K562 (cell line): ENCODE measurements around the gene C20orf173. TPM values are rescaled to one million over a fixed set of nuclear protein-coding genes. Genes with fewer than 3 reads are reported as not detected.

Experiments used
- ATAC-seq: fragments of 200-7000 bp; cut with Tn5 transposase; 3 replicates; pipeline ENCODE4 v1.9.1; 2020; ENCODE audit warnings: moderate library complexity
- BruUV-seq: library from RNA; stranded (reverse); fragments of 400-500 nt; replicated peaks from 2 replicates; lab custom pipeline; 2021; lab: Mats Ljungman, UMichigan
- CTCF ChIA-PET: fragments of 300-600 bp; formaldehyde crosslinking; extraction: SDS; loops from one replicate; lab custom pipeline; 2021; ENCODE audit warnings: low intra/inter-chr PET ratio; lab: Yijun Ruan, JAX
- POLR2A ChIA-PET: fragments of 300-600, 350-650 bp; sonication (Branson Sonifier 250); formaldehyde crosslinking; extraction: SDS; loops from one replicate; lab custom pipeline; 2021; ENCODE audit warnings: antibody characterized with exemption, inconsistent platforms; lab: Yijun Ruan, JAX
- DNase-seq, 4 experiments: peaks; one replicate each; pipeline versions ENCODE4 v3.0.0 to v3.0.0-alpha.2; 2011 to 2018; ENCODE audit warnings: low spot score in 3 of 4, mixed read lengths in 3 of 4; ENCODE audit errors: extremely low read depth in 1 of 4
- FAIRE-seq: peaks from 2 replicates; lab custom pipeline; 2011; peaks lifted over from hg19 to GRCh38; lab: Jason Lieb, UNC
- H2AFZ ChIP-seq: 2 replicates; pipeline ENCODE4 v1.6.0; 2011; ENCODE audit warnings: low read depth, low read length, control low read depth, inconsistent platforms
- H3K27ac ChIP-seq: fragments of 200-600 bp; 3 replicates; pipeline ENCODE4 v1.8.0; 2011; ENCODE audit warnings: low read depth, mild to moderate bottlenecking, control low read depth, inconsistent platforms, low read length, moderate library complexity, mixed read lengths; ENCODE audit errors: extremely low read depth
- H3K27me3 ChIP-seq, 2 experiments: fragments of 300-600 bp in 1 of 2; 2 replicates in 1 of 2; 3 replicates in 1 of 2; pipeline versions ENCODE4 v1.6.0 to v1.8.0; 2011; ENCODE audit warnings: inconsistent platforms in 2 of 2, low read length in 2 of 2, mild to moderate bottlenecking in 1 of 2, mixed read lengths in 1 of 2, moderate library complexity in 1 of 2; ENCODE audit not compliant: control insufficient read depth in 2 of 2, insufficient read depth in 2 of 2
- H3K36me3 ChIP-seq: fragments of 300-600 bp; 3 replicates; pipeline ENCODE4 v1.8.0; 2011; ENCODE audit warnings: mild to moderate bottlenecking, low read length, inconsistent platforms; ENCODE audit not compliant: control insufficient read depth, insufficient read depth
- H3K4me1 ChIP-seq, 2 experiments: fragments of 200-600 bp in 1 of 2; replicated peaks in 1 of 2; 2 replicates in 1 of 2; 3 replicates in 1 of 2; pipeline versions ENCODE4 v1.5.1 to v1.8.0; 2011; ENCODE audit warnings: inconsistent platforms in 2 of 2, low read length in 2 of 2, mild to moderate bottlenecking in 1 of 2, mixed read lengths in 1 of 2, moderate library complexity in 1 of 2; ENCODE audit not compliant: control insufficient read depth in 2 of 2, insufficient read depth in 2 of 2
- H3K4me2 ChIP-seq: 2 replicates; pipeline ENCODE4 v1.6.1; 2011; ENCODE audit warnings: low read length, control low read depth, inconsistent platforms, mixed read lengths; ENCODE audit not compliant: insufficient read depth
- H3K4me3 ChIP-seq: fragments of 200-600 bp; sonication (generic), shearing (Covaris generic); 2 replicates; pipeline ENCODE4 v1.5.1; 2016; ENCODE audit warnings: control low read depth, inconsistent platforms
- H3K79me2 ChIP-seq: fragments of 200-600 bp; 3 replicates; pipeline ENCODE4 v1.8.0; 2011; ENCODE audit warnings: low read length, inconsistent platforms; ENCODE audit not compliant: control insufficient read depth, insufficient read depth
- H3K9ac ChIP-seq, 2 experiments: 2 replicates each; pipeline versions ENCODE4 v1.6.0 to v1.6.1; 2011; ENCODE audit warnings: low read depth in 2 of 2, low read length in 2 of 2, control low read depth in 1 of 2, inconsistent platforms in 1 of 2, mild to moderate bottlenecking in 1 of 2, mixed read lengths in 1 of 2; ENCODE audit not compliant: insufficient read depth in 1 of 2
- H3K9me1 ChIP-seq: one replicate; pipeline ENCODE4 v1.6.0; 2011; ENCODE audit warnings: inconsistent platforms, mild to moderate bottlenecking, low read length, moderate library complexity; ENCODE audit not compliant: control insufficient read depth, insufficient read depth
- H3K9me3 ChIP-seq: replicated peaks from 2 replicates; pipeline ENCODE4 v1.5.1; 2011; ENCODE audit warnings: low read depth, low read length, inconsistent platforms; ENCODE audit not compliant: control insufficient read depth, insufficient read depth
- H4K20me1 ChIP-seq: replicated peaks from 2 replicates; pipeline ENCODE4 v1.6.1; 2011; ENCODE audit warnings: low read length, inconsistent platforms, mixed read lengths; ENCODE audit not compliant: control insufficient read depth, insufficient read depth
- ASH1L ChIP-seq: fragments of 450-650 bp; IDR thresholded peaks from 2 replicates; pipeline ENCODE4 v1.6.1; 2018; ENCODE audit warnings: borderline replicate concordance, mild to moderate bottlenecking, low read depth; ENCODE audit not compliant: partially characterized antibody
- CREM ChIP-seq: IDR thresholded peaks from 2 replicates; pipeline ENCODE4 v1.6.1; 2014; ENCODE audit warnings: antibody characterized with exemption, low read depth
- ETS1 ChIP-seq: conservative IDR thresholded peaks from 2 replicates; pipeline ENCODE4 v1.6.1; 2011; ENCODE audit warnings: low read depth, mild to moderate bottlenecking, low read length; ENCODE audit not compliant: control insufficient read depth
- GMEB1 ChIP-seq: fragments of 250-450 bp; sonication (Bioruptor Pico); IDR thresholded peaks from 2 replicates; pipeline ENCODE4 v1.4.0; 2020; ENCODE audit warnings: mild to moderate bottlenecking
- HDAC1 ChIP-seq, 2 experiments: fragments of 450-650 bp; IDR thresholded peaks; 2 replicates each; pipeline ENCODE4 v1.6.1; 2016 to 2017; ENCODE audit warnings: inconsistent platforms in 1 of 2, mild to moderate bottlenecking in 1 of 2, moderate library complexity in 1 of 2
- KAT8 ChIP-seq: fragments of 450-650 bp; IDR thresholded peaks from 2 replicates; pipeline ENCODE4 v1.6.1; 2016; ENCODE audit warnings: low read depth, mild to moderate bottlenecking
- KDM1A ChIP-seq, 2 experiments: fragments of 450-650 bp; IDR thresholded peaks; 2 replicates each; pipeline ENCODE4 v1.6.1; 2016; ENCODE audit warnings: mild to moderate bottlenecking in 2 of 2
- NFIC ChIP-seq: fragments of 450-650 bp; IDR thresholded peaks from 2 replicates; pipeline ENCODE4 v1.6.1; 2017; ENCODE audit warnings: mild to moderate bottlenecking, inconsistent platforms
- NFIX ChIP-seq: fragments of 250-450 bp; sonication (Bioruptor Pico); IDR thresholded peaks from 2 replicates; pipeline ENCODE4 v1.4.0; 2020; ENCODE audit warnings: low read depth, mild to moderate bottlenecking, moderate library complexity
- NR2C1 ChIP-seq, 2 experiments: fragments of 450-650 bp; IDR thresholded peaks; 2 replicates each; pipeline ENCODE4 v1.6.1; 2017; ENCODE audit warnings: mild to moderate bottlenecking in 2 of 2, antibody characterized with exemption in 1 of 2, inconsistent platforms in 1 of 2, missing compliant biosample characterization in 1 of 2, missing genetic modification characterization in 1 of 2
- NRF1 ChIP-seq, 2 experiments: fragments of 450-650 bp; IDR thresholded peaks in 1 of 2; conservative IDR thresholded peaks in 1 of 2; 2 replicates each; pipeline ENCODE4 v1.6.1; 2014; ENCODE audit warnings: mild to moderate bottlenecking in 2 of 2
- PHF8 ChIP-seq: fragments of 200-600 bp; sonication (generic); IDR thresholded peaks from 2 replicates; pipeline ENCODE4 v1.6.1; 2012; ENCODE audit warnings: mixed run types, mild to moderate bottlenecking, inconsistent platforms, low read length, moderate library complexity, borderline replicate concordance
- PKNOX1 ChIP-seq: fragments of 450-650 bp; IDR thresholded peaks from 2 replicates; pipeline ENCODE4 v1.6.1; 2016
- RB1 ChIP-seq: fragments of 450-650 bp; IDR thresholded peaks from 2 replicates; pipeline ENCODE4 v1.6.1; 2017; ENCODE audit warnings: low read depth, mild to moderate bottlenecking
- RCOR1 ChIP-seq, 2 experiments: IDR thresholded peaks; 2 replicates each; pipeline ENCODE4 v1.6.1; 2012; ENCODE audit warnings: low read depth in 2 of 2, low read length in 2 of 2, borderline replicate concordance in 1 of 2, improper control_type of control experiment in 1 of 2
- SPI1 ChIP-seq: IDR thresholded peaks from 2 replicates; pipeline ENCODE4 v1.6.1; 2011; ENCODE audit warnings: low read depth, low read length, control low read depth, borderline replicate concordance
- THRAP3 ChIP-seq: fragments of 450-650 bp; IDR thresholded peaks from 2 replicates; pipeline ENCODE4 v1.6.1; 2016; ENCODE audit warnings: mild to moderate bottlenecking, inconsistent platforms, borderline replicate concordance
- WHSC1 ChIP-seq: IDR thresholded peaks from one replicate; pipeline ENCODE4 v1.6.1; 2012; ENCODE audit warnings: low read length, control low read depth, inconsistent platforms
- ZFPM2 ChIP-seq: fragments of 250-450 bp; sonication (Bioruptor Pico); IDR thresholded peaks from 2 replicates; pipeline ENCODE4 v1.5.1; 2022; ENCODE audit warnings: mild to moderate bottlenecking
- ZNF696 ChIP-seq: fragments of 250-450 bp; sonication (Bioruptor Pico); conservative IDR thresholded peaks from 2 replicates; pipeline ENCODE4 v1.4.0; 2020; ENCODE audit warnings: mild to moderate bottlenecking, moderate library complexity
- WGBS: fragments of 100-300 bp; shearing (Covaris generic); methylation state at CpG from one replicate; pipeline ENCODE4 v1.1.6; 2016; ENCODE audit warnings: low coverage, mixed read lengths; ENCODE audit not compliant: insufficient coverage; ENCODE audit errors: missing lambda C conversion rate; 5-methylcytosine and 5-hydroxymethylcytosine counted together
- in situ Hi-C: fragments of 300-500 bp; cut with MboI; formaldehyde crosslinking; loops from 4 replicates; pipeline ENCODE4 v1.15.0; 2018; ENCODE audit warnings: inconsistent platforms, mixed read lengths
- intact Hi-C: fragments of 100-400 bp; cut with micrococcal nuclease; formaldehyde crosslinking; loops from 2 replicates; pipeline ENCODE4 v1.14.2; 2022
- polyA plus RNA-seq, 8 experiments: library from polyadenylated mRNA; depleted of rRNA in 4 of 8; stranded (reverse) in 5 of 8; unstranded in 3 of 8; fragments of >200 nt; fragmentation: Nextera tagmentation in 2 of 8; fragmentation: Illumina TruSeq in 1 of 8; extraction: Ambion mirVana in 2 of 8; extraction: Trizol in 1 of 8; gene quantifications; 2 replicates each; pipeline versions ENCODE4 v1.2.1 to v1.2.3, GENCODE V29; 2011 to 2014; ENCODE audit warnings: inconsistent platforms in 1 of 8, missing spikeins in 1 of 8
- total RNA-seq, 7 experiments: library from RNA; depleted of rRNA in 6 of 7; stranded (reverse); fragments of >200 nt in 6 of 7; fragmentation: Illumina TruSeq in 2 of 7; extraction: Trizol in 2 of 7; gene quantifications; 2 replicates each; pipeline versions ENCODE4 v1.2.1 to v1.2.3, GENCODE V29; 2011 to 2021; ENCODE audit warnings: low replicate concordance in 1 of 7

C20orf173 gene
- total and polyA plus RNA-seq, 9 of the 15 experiments (the other 6 are each of a cell fraction or from before 2014, with no cell fraction given) = not detected

- H3K27me3 ChIP-seq = no peaks in the 10 kb centered on the region
- no peak overlapping the region for H3K27ac ChIP-seq
- in situ Hi-C loops = no loop called here
- peak overlapping the region; percentile 38; the same call in 1 of the 2 replicates for H3K4me2 ChIP-seq
- DNase-seq = peak in 2 of 4 experiments; percentile 46 to 85
- peak; percentile 89 for FAIRE-seq
- H3K79me2 ChIP-seq = peaks cover 12% of the 10 kb centered on the region
- H3K4me1 ChIP-seq = peaks cover 13% of the 10 kb centered on the region in 2 experiments; a peak in 3 of 5 replicates
- CTCF ChIA-PET = no interaction called here
- 35% methylated on average over 11 of the region's 11 CpGs for WGBS
- POLR2A ChIA-PET = interaction anchor here (1.1 kb wide), 1 partner anchor 31 kb away, joined by 3 read pairs; no protein-coding TSS in a partner anchor
- ATAC-seq = peak; percentile 58
- no peak overlapping the region for H3K9ac ChIP-seq
- H4K20me1 ChIP-seq = no peaks in the 10 kb centered on the region
- BruUV-seq = no TSS peak
- peaks cover 17% of the 10 kb centered on the region for H3K36me3 ChIP-seq
- H2AFZ ChIP-seq = peak overlapping the region; percentile 73
- intact Hi-C loops = no loop called here
- no peaks in the 10 kb centered on the region for H3K9me3 ChIP-seq
- no peaks in the 10 kb centered on the region for H3K9me1 ChIP-seq
- no peak overlapping the region for H3K4me3 ChIP-seq
- TF ChIP-seq CREM (0 out of 2 replicates have a peak, but pooled peaks have one; percentile 23), RCOR1 (IDR thresholded peaks at IDR 0.05; ENCODE audit: borderline replicate concordance in 1 of 2, low read depth in 2 of 2, low read length in 2 of 2) (peak; percentile 5 to 79; a peak in 3 of 4 replicates), ZNF696 (CRISPR knock-in tag) (no peak), SPI1 (peak; percentile 70), NFIC (peak; percentile 98), PHF8 (peak; percentile 25; the same call in 1 of the 2 replicates), ASH1L (peak; percentile 74), KAT8 (no peak), RB1 (no peak), GMEB1 (CRISPR knock-in tag) (no peak), NRF1 (conservative IDR thresholded peaks at IDR 0.05 in 1 of 2, IDR thresholded peaks at IDR 0.05 in 1 of 2) (0 out of 4 replicates have a peak, but pooled peaks of 1 of the 2 experiments have one; percentile 16), WHSC1 (no peak), KDM1A (IDR thresholded peaks at IDR 0.05) (peak; percentile 80 to 83), THRAP3 (no peak), NR2C1 (IDR thresholded peaks at IDR 0.05) (no peak), NR2C1 (tag; IDR thresholded peaks at IDR 0.05) (peak; percentile 9; the same call in 1 of the 2 replicates), HDAC1 (IDR thresholded peaks at IDR 0.05) (peak in 1 of 2 experiments; percentile 48; a peak in 1 of 4 replicates), PKNOX1 (peak; percentile 98), NFIX (CRISPR knock-in tag) (peak; percentile 79), ETS1 (no peak), ZFPM2 (no peak)
Observed at GRCh38 chr20:35539756-35540212, 10.3 kb upstream of the C20orf173 start.
